GM12878 (cell line): ENCODE measurements around the gene CREB5. TPM values are rescaled to one million over a fixed set of nuclear protein-coding genes. Genes with fewer than 3 reads are reported as not detected.

Experiments
- DPF2 ChIP-seq: fragments of 450-650 bp; IDR thresholded peaks from 2 replicates; pipeline ENCODE4 v1.6.1; 2017; ENCODE audit warnings: mild to moderate bottlenecking
- FOS ChIP-seq: IDR thresholded peaks from 3 replicates; pipeline ENCODE4 v1.6.1; 2011; ENCODE audit warnings: borderline replicate concordance; ENCODE audit not compliant: insufficient read length; ENCODE audit errors: extremely low read depth
- IKZF1 ChIP-seq: fragments of 450-650 bp; conservative IDR thresholded peaks from 2 replicates; pipeline ENCODE4 v1.6.1; 2017; ENCODE audit warnings: antibody characterized with exemption, mild to moderate bottlenecking
- KDM1A ChIP-seq: fragments of 200-600 bp; sonication (generic); IDR thresholded peaks from 2 replicates; pipeline ENCODE4 v1.6.1; 2016; ENCODE audit warnings: borderline replicate concordance
- MEF2B ChIP-seq: fragments of 450-650 bp; IDR thresholded peaks from 2 replicates; pipeline ENCODE4 v1.6.1; 2018; ENCODE audit warnings: mild to moderate bottlenecking, moderate library complexity; ENCODE audit not compliant: partially characterized antibody, poor library complexity, severe bottlenecking
- MTA2 ChIP-seq: fragments of 450-650 bp; IDR thresholded peaks from 2 replicates; pipeline ENCODE4 v1.6.1; 2016; ENCODE audit warnings: low read depth, mild to moderate bottlenecking, moderate library complexity
- NFXL1 ChIP-seq: fragments of 450-650 bp; IDR thresholded peaks from 2 replicates; pipeline ENCODE4 v1.6.1; 2017; ENCODE audit warnings: antibody characterized with exemption, mild to moderate bottlenecking, borderline replicate concordance
- NKRF ChIP-seq: fragments of 450-650 bp; conservative IDR thresholded peaks from 2 replicates; pipeline ENCODE4 v1.6.1; 2017; ENCODE audit warnings: mild to moderate bottlenecking, moderate library complexity
- NR2C1 ChIP-seq: fragments of 450-650 bp; IDR thresholded peaks from 2 replicates; pipeline ENCODE4 v1.6.1; 2017; ENCODE audit warnings: antibody characterized with exemption, mild to moderate bottlenecking, moderate library complexity
- POLR2AphosphoS5 ChIP-seq: IDR thresholded peaks from 2 replicates; pipeline ENCODE4 v1.6.1; 2011; ENCODE audit warnings: mild to moderate bottlenecking, low read length, inconsistent platforms
- RBBP5 ChIP-seq: fragments of 200-600 bp; sonication (generic); conservative IDR thresholded peaks from 2 replicates; pipeline ENCODE4 v1.6.1; 2016
- RCOR1 ChIP-seq: conservative IDR thresholded peaks from 2 replicates; pipeline ENCODE4 v1.6.1; 2012; ENCODE audit warnings: low read depth, low read length, improper control_type of control experiment
- RELB ChIP-seq: fragments of 450-650 bp; IDR thresholded peaks from 2 replicates; pipeline ENCODE4 v1.6.1; 2017; ENCODE audit warnings: low read depth, mild to moderate bottlenecking, moderate library complexity
- REST ChIP-seq: IDR thresholded peaks from 2 replicates; pipeline ENCODE4 v1.6.1; 2012; ENCODE audit warnings: mild to moderate bottlenecking, low read depth, low read length
- RFX5 ChIP-seq: IDR thresholded peaks from 2 replicates; pipeline ENCODE4 v1.6.1; 2011; ENCODE audit warnings: low read depth, low read length, improper control_type of control experiment
- SMAD1 ChIP-seq: fragments of 450-650 bp; IDR thresholded peaks from 2 replicates; pipeline ENCODE4 v1.6.1; 2018; ENCODE audit warnings: mild to moderate bottlenecking, low read depth; ENCODE audit not compliant: partially characterized antibody
- SRF ChIP-seq, 2 experiments: IDR thresholded peaks; 2 replicates each; pipeline ENCODE4 v1.6.1; 2011; ENCODE audit warnings: low read depth in 2 of 2, low read length in 2 of 2, mild to moderate bottlenecking in 1 of 2, moderate library complexity in 1 of 2
- SUZ12 ChIP-seq: fragments of 200-600 bp; sonication (generic); IDR thresholded peaks from one replicate; pipeline ENCODE4 v1.6.1; 2018; ENCODE audit warnings: antibody characterized with exemption, mild to moderate bottlenecking; ENCODE audit not compliant: unreplicated experiment
- USF2 ChIP-seq: IDR thresholded peaks from 2 replicates; pipeline ENCODE4 v1.6.1; 2011; ENCODE audit warnings: low read depth, low read length, improper control_type of control experiment, borderline replicate concordance
- ZBED1 ChIP-seq: IDR thresholded peaks from 2 replicates; pipeline ENCODE4 v1.6.1; 2016; ENCODE audit warnings: borderline replicate concordance
- ZBTB33 ChIP-seq: fragments of 450-650 bp; IDR thresholded peaks from 2 replicates; pipeline ENCODE4 v1.6.1; 2017; ENCODE audit warnings: mild to moderate bottlenecking
- polyA plus RNA-seq, 11 experiments: library from polyadenylated mRNA; depleted of rRNA in 4 of 11; unstranded in 6 of 11; stranded (reverse) in 5 of 11; fragments of >200 nt; fragmentation: Nextera tagmentation in 4 of 11; fragmentation: Illumina TruSeq in 1 of 11; extraction: Ambion mirVana in 4 of 11; extraction: Trizol in 1 of 11; gene quantifications; 1 replicate in 1 of 11; 2 replicates in 10 of 11; pipeline versions ENCODE4 v1.2.1 to v1.2.3, GENCODE V29; 2011 to 2016; ENCODE audit warnings: inconsistent platforms in 2 of 11, missing spikeins in 2 of 11, low read depth in 1 of 11
- total RNA-seq, 4 experiments: library from RNA; depleted of rRNA in 3 of 4; stranded (reverse); fragments of >200 nt in 3 of 4; fragmentation: Illumina TruSeq in 1 of 4; extraction: Trizol in 1 of 4; gene quantifications; 2 replicates each; pipeline versions ENCODE4 v1.2.1 to v1.2.3, GENCODE V29; 2013 to 2021

Gene CREB5
- total and polyA plus RNA-seq, 10 of the 15 experiments (the other 5 are each of a cell fraction or from before 2014, with no cell fraction given), result 12.9 to 74.1 (median 53.0) TPM

- TF ChIP-seq REST (no peak), RFX5 (no peak), NFXL1 (no peak), POLR2AphosphoS5 (no peak), SRF (IDR thresholded peaks at IDR 0.05; ENCODE audit: low read depth in 2 of 2, low read length in 2 of 2) (no peak), USF2 (no peak), NKRF (no peak), NR2C1 (no peak), IKZF1 (peak; percentile 91), ZBED1 (no peak), RCOR1 (no peak), SUZ12 (no peak), SMAD1 (no peak), DPF2 (peak; percentile 50; the same call in 1 of the 2 replicates), RELB (peak; percentile 92), KDM1A (no peak), MEF2B (peak; percentile 31), ZBTB33 (no peak), FOS (no peak), MTA2 (peak; percentile 68; the same call in 1 of the 2 replicates), RBBP5 (no peak)
Observed at GRCh38 chr7:28617308-28617880, 205.1 kb downstream of the CREB5 start (continued).
